Calu3 (cell line): ENCODE measurements around the gene LCORL. TPM values are rescaled to one million over a fixed set of nuclear protein-coding genes. Genes with fewer than 3 reads are reported as not detected.

Experiments
- BruUV-seq: library from RNA; stranded (reverse); fragments of 400-500 nt; replicated peaks from 2 replicates; lab custom pipeline; 2021; lab: Mats Ljungman, UMichigan
- CTCF ChIA-PET: fragments of 300-600 bp; sonication (Branson Sonifier 250); formaldehyde crosslinking; loops from one replicate; lab custom pipeline; 2022; ENCODE audit warnings: antibody characterized with exemption; lab: Charles Lee
- DNase-seq: peaks from one replicate; pipeline ENCODE4 v3.0.0; 2022
- H3K27ac Mint-ChIP-seq: one replicate; pipeline ENCODE4 v1.8.0; 2022; ENCODE audit warnings: mixed read lengths; ENCODE audit not compliant: unreplicated experiment
- H3K27me3 Mint-ChIP-seq: one replicate; pipeline ENCODE4 v1.8.0; 2022; ENCODE audit warnings: mixed read lengths; ENCODE audit not compliant: unreplicated experiment
- H3K36me3 Mint-ChIP-seq: one replicate; pipeline ENCODE4 v1.8.0; 2022; ENCODE audit warnings: mild to moderate bottlenecking, moderate library complexity, mixed read lengths; ENCODE audit not compliant: insufficient read depth, unreplicated experiment
- H3K4me1 Mint-ChIP-seq: one replicate; pipeline ENCODE4 v1.8.0; 2022; ENCODE audit warnings: mild to moderate bottlenecking, low read depth, mixed read lengths; ENCODE audit not compliant: unreplicated experiment
- H3K4me3 Mint-ChIP-seq: one replicate; pipeline ENCODE4 v1.8.0; 2022; ENCODE audit warnings: mild to moderate bottlenecking, low read depth, moderate library complexity, mixed read lengths; ENCODE audit not compliant: unreplicated experiment
- H3K9me3 Mint-ChIP-seq: one replicate; pipeline ENCODE4 v1.8.0; 2022; ENCODE audit warnings: low read depth, mixed read lengths; ENCODE audit not compliant: unreplicated experiment
- CTCF ChIP-seq: fragments of 200-600 bp; IDR thresholded peaks from one replicate; pipeline ENCODE4 v1.8.0; 2022; ENCODE audit warnings: antibody characterized with exemption; ENCODE audit not compliant: unreplicated experiment
- intact Hi-C: fragments of 100-400 bp; cut with micrococcal nuclease; formaldehyde crosslinking; loops from one replicate; pipeline ENCODE4 v1.10.0; 2022; ENCODE audit not compliant: unreplicated experiment
- total RNA-seq: library from RNA; stranded (reverse); gene quantifications from 2 replicates; pipeline ENCODE4 v1.2.3, GENCODE V29; 2022

The LCORL gene
- total RNA-seq, 1 experiment from 2014 or later, result 15.4 TPM

GRCh38 chr4:17939054-17939453 lies 82.5 kb downstream of the LCORL start:
- CTCF ChIA-PET, result no interaction called here
- no peak for TF ChIP-seq CTCF
- no peak overlapping the region for H3K4me3 Mint-ChIP-seq
- no peaks in the 10 kb centered on the region for H3K27me3 Mint-ChIP-seq
- BruUV-seq, result no TSS peak
- intact Hi-C loops, result loop anchor here (5.0 kb wide), 1 partner anchor 428 kb away; no protein-coding TSS in a partner anchor
- H3K27ac Mint-ChIP-seq, result no peak overlapping the region
- H3K36me3 Mint-ChIP-seq, result no peaks in the 10 kb centered on the region
- no peak for DNase-seq
- H3K4me1 Mint-ChIP-seq, result no peaks in the 10 kb centered on the region
- H3K9me3 Mint-ChIP-seq, result peaks cover 2% of the 10 kb centered on the region

- TF ChIP-seq CTCF, result no peak
- H3K27me3 Mint-ChIP-seq, result no peaks in the 10 kb centered on the region
- CTCF ChIA-PET, result no interaction called here
- H3K36me3 Mint-ChIP-seq, result no peaks in the 10 kb centered on the region
- intact Hi-C loops, result loop anchor here (1.0 kb wide), 1 partner anchor 659 kb away; no protein-coding TSS in a partner anchor
- peaks cover 2% of the 10 kb centered on the region for H3K9me3 Mint-ChIP-seq
- BruUV-seq, result no TSS peak
- no peak overlapping the region for H3K27ac Mint-ChIP-seq
- no peak for DNase-seq
- H3K4me3 Mint-ChIP-seq, result no peak overlapping the region
- no peaks in the 10 kb centered on the region for H3K4me1 Mint-ChIP-seq
Measured at GRCh38 chr4:17934286-17934685, 87.3 kb downstream of the LCORL start.

GRCh38 chr4:17933126-17933525 lies 88.4 kb downstream of the LCORL start:
- TF ChIP-seq CTCF, result no peak
- H3K4me3 Mint-ChIP-seq, result no peak overlapping the region
- no peak for DNase-seq
- no peak overlapping the region for H3K27ac Mint-ChIP-seq
- intact Hi-C loops, result no loop called here
- H3K27me3 Mint-ChIP-seq, result no peaks in the 10 kb centered on the region
- no peaks in the 10 kb centered on the region for H3K4me1 Mint-ChIP-seq
- BruUV-seq, result no TSS peak
- H3K9me3 Mint-ChIP-seq, result peaks cover 2% of the 10 kb centered on the region
- H3K36me3 Mint-ChIP-seq, result no peaks in the 10 kb centered on the region
- CTCF ChIA-PET, result no interaction called here

GRCh38 chr4:17932041-17932440 lies 89.5 kb downstream of the LCORL start:
- Mint-ChIP-seq H3K4me1 (no peaks in the 10 kb centered on the region), H3K27ac (no peak overlapping the region), H3K9me3 (peaks cover 2% of the 10 kb centered on the region), H3K36me3 (no peaks in the 10 kb centered on the region), H3K27me3 (no peaks in the 10 kb centered on the region), H3K4me3 (no peak overlapping the region)
- no peak for TF ChIP-seq CTCF
- intact Hi-C loops, result no loop called here
- DNase-seq, result no peak
- no TSS peak for BruUV-seq
- CTCF ChIA-PET, result no interaction called here
